IMR-90 (cell line): ENCODE measurements around the gene SEMA6C.

Experiments used
- CEBPB ChIP-seq: IDR thresholded peaks from 2 replicates; pipeline ENCODE4 v1.6.1; 2012; ENCODE audit warnings: low read depth, low read length, improper control_type of control experiment
- MXI1 ChIP-seq: IDR thresholded peaks from 2 replicates; pipeline ENCODE4 v1.6.1; 2012; ENCODE audit warnings: low read depth, mild to moderate bottlenecking, low read length, moderate library complexity, borderline replicate concordance
- POLR2A ChIP-seq: IDR thresholded peaks from 2 replicates; pipeline ENCODE4 v1.6.1; 2012; ENCODE audit warnings: mild to moderate bottlenecking, low read depth, low read length
- RAD21 ChIP-seq: IDR thresholded peaks from 2 replicates; pipeline ENCODE4 v1.6.1; 2012; ENCODE audit warnings: low read length, improper control_type of control experiment
- RFX5 ChIP-seq: IDR thresholded peaks from 2 replicates; pipeline ENCODE4 v1.8.0; 2012; ENCODE audit warnings: low read depth, mild to moderate bottlenecking, low read length, moderate library complexity
- SMC3 ChIP-seq: fragments of 150-350 bp; IDR thresholded peaks from 2 replicates; pipeline ENCODE4 v1.6.1; 2016; ENCODE audit warnings: low read depth, mild to moderate bottlenecking, antibody characterized with exemption, low read length, moderate library complexity
- TF ChIP-seq, protein P1 (sequence below): conservative IDR thresholded peaks from 2 replicates; pipeline ENCODE4 v1.5.1; 2012; ENCODE audit warnings: mild to moderate bottlenecking, low read depth, low read length, improper control_type of control experiment
- TF ChIP-seq, protein P2 (sequence below): fragments of 150-350 bp; IDR thresholded peaks from 2 replicates; pipeline ENCODE4 v1.6.1; 2017; ENCODE audit warnings: mild to moderate bottlenecking, antibody characterized with exemption, low read length, low read depth

DNA sequence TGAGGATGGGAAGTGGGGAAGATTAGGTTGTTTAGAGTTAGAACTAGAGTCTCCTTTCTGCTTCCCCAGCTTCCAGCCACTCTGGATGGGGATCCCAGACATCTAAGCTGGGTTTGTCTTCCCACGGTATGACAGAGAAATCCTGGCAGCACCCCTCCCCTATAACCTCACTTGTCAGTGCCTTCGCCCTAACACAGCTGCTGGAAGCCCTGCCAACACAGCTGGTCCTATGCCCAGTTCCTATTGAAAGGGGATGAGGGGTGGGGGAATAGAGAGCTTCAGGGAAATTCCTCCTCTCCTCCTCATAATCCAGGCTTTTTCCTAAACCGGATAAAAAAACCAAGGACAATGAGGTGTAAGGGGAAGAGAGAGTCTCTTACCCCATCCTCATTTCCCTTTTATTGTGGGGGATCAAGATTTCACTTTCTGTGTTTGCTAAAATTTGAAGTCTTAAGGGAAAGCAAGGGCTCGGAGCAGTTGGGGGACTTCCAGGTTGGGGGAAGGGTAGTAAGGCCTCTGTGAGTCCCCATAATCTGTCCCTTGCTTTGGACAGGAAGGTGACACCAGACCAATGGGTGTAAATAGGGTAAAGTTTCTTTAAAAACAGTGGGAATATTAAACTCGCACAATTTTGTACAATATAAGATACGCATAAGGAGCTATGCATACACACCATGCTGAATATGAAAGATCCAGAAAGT lies 28.8 kb upstream of the SEMA6C start:
- no peak for TF ChIP-seq POLR2A
- TF ChIP-seq, protein P1, sequence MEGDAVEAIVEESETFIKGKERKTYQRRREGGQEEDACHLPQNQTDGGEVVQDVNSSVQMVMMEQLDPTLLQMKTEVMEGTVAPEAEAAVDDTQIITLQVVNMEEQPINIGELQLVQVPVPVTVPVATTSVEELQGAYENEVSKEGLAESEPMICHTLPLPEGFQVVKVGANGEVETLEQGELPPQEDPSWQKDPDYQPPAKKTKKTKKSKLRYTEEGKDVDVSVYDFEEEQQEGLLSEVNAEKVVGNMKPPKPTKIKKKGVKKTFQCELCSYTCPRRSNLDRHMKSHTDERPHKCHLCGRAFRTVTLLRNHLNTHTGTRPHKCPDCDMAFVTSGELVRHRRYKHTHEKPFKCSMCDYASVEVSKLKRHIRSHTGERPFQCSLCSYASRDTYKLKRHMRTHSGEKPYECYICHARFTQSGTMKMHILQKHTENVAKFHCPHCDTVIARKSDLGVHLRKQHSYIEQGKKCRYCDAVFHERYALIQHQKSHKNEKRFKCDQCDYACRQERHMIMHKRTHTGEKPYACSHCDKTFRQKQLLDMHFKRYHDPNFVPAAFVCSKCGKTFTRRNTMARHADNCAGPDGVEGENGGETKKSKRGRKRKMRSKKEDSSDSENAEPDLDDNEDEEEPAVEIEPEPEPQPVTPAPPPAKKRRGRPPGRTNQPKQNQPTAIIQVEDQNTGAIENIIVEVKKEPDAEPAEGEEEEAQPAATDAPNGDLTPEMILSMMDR = no peak
- TF ChIP-seq RAD21 = no peak
- no peak for TF ChIP-seq CEBPB
- TF ChIP-seq RFX5 = no peak
- no peak for TF ChIP-seq SMC3
- TF ChIP-seq, protein P2, sequence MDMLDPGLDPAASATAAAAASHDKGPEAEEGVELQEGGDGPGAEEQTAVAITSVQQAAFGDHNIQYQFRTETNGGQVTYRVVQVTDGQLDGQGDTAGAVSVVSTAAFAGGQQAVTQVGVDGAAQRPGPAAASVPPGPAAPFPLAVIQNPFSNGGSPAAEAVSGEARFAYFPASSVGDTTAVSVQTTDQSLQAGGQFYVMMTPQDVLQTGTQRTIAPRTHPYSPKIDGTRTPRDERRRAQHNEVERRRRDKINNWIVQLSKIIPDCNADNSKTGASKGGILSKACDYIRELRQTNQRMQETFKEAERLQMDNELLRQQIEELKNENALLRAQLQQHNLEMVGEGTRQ = no peak
- TF ChIP-seq MXI1 = no peak
